ENCODE measurements around the gene PLCG2.

The PLCG2 gene

DNA sequence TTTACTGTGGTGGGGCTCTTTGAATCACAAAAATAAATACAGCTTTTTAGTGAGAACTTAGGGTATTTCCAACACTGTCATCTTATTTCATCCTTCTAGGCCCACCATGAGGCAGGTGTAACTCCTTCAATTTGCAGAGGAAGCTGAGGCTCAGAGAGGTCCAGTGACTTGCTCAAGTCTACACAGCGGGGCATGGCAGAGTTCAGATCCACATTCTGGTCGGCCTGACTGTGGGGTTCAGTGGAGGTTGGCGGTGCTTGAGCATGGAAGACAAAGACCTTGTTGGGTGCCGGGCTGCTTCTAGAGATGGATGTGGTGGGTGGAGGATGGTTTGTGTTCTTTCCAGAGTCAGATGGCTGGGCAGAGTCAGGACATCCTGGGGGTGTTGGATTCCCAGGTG lies 39.8 kb downstream of the PLCG2 start:
- Histone ChIP-seq H3K9ac (ENCODE audit: low read length) (no peak overlapping the region), H3K36me3 (ENCODE audit: insufficient read depth, low read length) (no peaks in the 10 kb centered on the region), H3K9me3 (ENCODE audit: low read length) (no peaks in the 10 kb centered on the region), H3K4me1 (ENCODE audit: insufficient read depth, low read length) (no peaks in the 10 kb centered on the region), H3K27me3 (ENCODE audit: control insufficient read depth in 1 of 2, insufficient read depth in 2 of 2, low read length in 2 of 2) (no peaks in the 10 kb centered on the region), H3K4me3 (ENCODE audit: low read depth in 1 of 2, low read length in 2 of 2) (no peak overlapping the region), H3K27ac (ENCODE audit: low read depth, low read length) (no peak overlapping the region)

DNA sequence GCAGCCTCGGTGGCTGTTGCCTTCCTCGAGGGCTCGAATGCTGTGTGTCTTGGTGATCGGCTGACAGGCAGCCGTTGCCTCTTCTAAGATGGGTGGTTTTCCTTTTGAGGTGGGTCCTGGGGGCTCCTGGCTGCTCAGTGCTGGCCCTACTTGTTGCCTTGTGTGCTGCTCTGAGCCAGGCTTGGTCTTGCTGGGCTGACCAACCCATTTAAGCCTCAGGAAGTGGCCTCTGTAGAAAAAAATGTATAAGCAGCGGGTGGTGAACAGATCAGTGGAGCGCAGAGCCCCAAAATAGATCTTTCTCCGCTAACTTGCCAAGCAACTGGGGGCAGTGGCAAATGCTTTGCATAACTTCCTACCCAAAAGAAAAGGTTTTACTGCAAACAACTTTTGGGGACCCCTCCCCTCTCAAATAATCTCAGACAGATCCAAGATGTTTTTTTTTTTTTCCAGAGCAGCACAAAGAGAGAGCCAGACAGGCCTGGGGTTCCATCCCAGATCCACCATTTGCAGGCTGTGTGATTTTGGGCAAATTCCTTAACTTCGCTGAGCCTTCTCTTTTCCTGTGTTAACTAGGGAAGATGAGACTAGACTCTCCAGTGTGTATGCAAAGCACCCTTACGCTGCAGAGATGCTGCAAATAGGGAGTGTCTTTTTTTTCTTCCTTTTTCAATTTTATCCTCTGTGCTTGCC lies 42.5 kb downstream of the PLCG2 start:
- no peaks in the 10 kb centered on the region for H3K36me3 ChIP-seq (ENCODE audit: insufficient read depth, low read length)
- H3K4me3 ChIP-seq (ENCODE audit: low read depth in 1 of 2, low read length in 2 of 2), result no peak overlapping the region
- no peak overlapping the region for H3K9ac ChIP-seq (ENCODE audit: low read length)
- H3K27me3 ChIP-seq (ENCODE audit: control insufficient read depth in 1 of 2, insufficient read depth in 2 of 2, low read length in 2 of 2), result no peaks in the 10 kb centered on the region
- H3K9me3 ChIP-seq (ENCODE audit: low read length), result no peaks in the 10 kb centered on the region
- H3K4me1 ChIP-seq (ENCODE audit: insufficient read depth, low read length), result no peaks in the 10 kb centered on the region
- H3K27ac ChIP-seq (ENCODE audit: low read depth, low read length), result no peak overlapping the region

DNA sequence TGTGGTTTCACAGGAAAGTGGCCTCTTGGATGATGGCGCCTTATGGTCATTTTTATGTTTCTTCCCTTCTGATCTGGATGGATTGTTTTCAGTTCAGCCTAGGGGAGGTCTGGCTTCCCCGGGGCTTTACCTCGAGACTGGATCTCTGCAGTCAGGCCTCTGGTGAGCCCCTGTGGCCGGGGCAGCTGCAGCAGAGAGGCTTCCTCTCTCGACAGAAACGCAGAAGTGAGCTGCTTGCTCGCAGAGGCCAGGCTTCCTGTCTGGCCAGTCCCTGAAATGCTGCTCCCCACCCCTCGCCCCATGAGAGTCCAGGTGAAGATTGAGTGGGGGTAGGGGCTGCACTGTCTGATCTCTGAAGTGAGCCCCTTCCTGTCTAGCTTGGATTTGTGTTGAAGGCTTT lies 44.0 kb downstream of the PLCG2 start:
- no peaks in the 10 kb centered on the region for H3K9me3 ChIP-seq (ENCODE audit: low read length)
- H3K27ac ChIP-seq (ENCODE audit: low read depth, low read length), result no peak overlapping the region
- no peak overlapping the region for H3K9ac ChIP-seq (ENCODE audit: low read length)
- H3K4me3 ChIP-seq (ENCODE audit: low read depth in 1 of 2, low read length in 2 of 2), result no peak overlapping the region
- no peaks in the 10 kb centered on the region for H3K27me3 ChIP-seq (ENCODE audit: control insufficient read depth in 1 of 2, insufficient read depth in 2 of 2, low read length in 2 of 2)
- no peaks in the 10 kb centered on the region for H3K4me1 ChIP-seq (ENCODE audit: insufficient read depth, low read length)
- no peaks in the 10 kb centered on the region for H3K36me3 ChIP-seq (ENCODE audit: insufficient read depth, low read length)

DNA sequence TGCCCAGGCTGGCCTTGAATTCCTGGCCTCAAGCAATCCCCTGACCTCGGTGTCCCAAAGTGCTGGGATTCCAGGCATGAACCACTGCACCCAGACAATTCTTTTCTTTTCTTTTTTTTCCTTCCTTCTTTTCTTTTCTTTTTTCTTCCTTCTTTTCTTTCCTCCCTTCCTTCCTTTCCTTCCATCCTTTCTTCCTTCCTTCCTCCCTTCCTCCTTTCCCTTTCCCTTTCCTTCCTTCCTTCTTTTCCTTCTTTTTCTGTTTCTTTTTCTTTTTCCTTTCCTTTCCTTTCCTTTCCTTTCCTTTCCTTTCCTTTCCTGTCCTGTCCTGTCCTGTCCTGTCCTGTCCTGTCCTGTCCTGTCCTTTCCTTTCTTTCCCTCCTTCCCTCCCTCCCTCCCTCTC lies 44.6 kb downstream of the PLCG2 start:
- no peak overlapping the region for H3K4me3 ChIP-seq (ENCODE audit: low read depth in 1 of 2, low read length in 2 of 2)
- H3K9me3 ChIP-seq (ENCODE audit: low read length), result no peaks in the 10 kb centered on the region
- no peaks in the 10 kb centered on the region for H3K36me3 ChIP-seq (ENCODE audit: insufficient read depth, low read length)
- H3K27ac ChIP-seq (ENCODE audit: low read depth, low read length), result no peak overlapping the region
- H3K9ac ChIP-seq (ENCODE audit: low read length), result no peak overlapping the region
- H3K4me1 ChIP-seq (ENCODE audit: insufficient read depth, low read length), result no peaks in the 10 kb centered on the region
- H3K27me3 ChIP-seq (ENCODE audit: control insufficient read depth in 1 of 2, insufficient read depth in 2 of 2, low read length in 2 of 2), result no peaks in the 10 kb centered on the region

DNA sequence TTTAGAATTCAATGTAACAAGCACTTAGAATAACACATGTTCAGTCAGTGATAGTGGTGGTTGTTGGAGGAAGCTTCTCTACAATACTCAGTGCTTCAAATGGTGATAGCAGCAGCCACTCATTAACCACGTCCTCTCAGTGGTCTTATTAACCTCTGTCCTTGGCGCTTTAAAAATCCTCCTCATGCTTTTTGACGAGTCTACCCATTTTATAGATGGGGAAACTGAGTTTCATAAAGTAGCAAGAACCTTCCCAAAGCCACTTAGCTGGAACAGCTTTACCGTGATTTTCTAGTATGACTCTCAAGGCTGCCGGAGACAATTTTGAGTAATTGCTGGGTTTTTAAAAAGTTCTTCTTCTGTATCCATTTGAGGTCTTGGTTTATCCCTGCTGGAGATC lies 47.4 kb downstream of the PLCG2 start:
- no peak overlapping the region for H3K4me3 ChIP-seq (ENCODE audit: low read depth in 1 of 2, low read length in 2 of 2)
- H3K27ac ChIP-seq (ENCODE audit: low read depth, low read length), result no peak overlapping the region
- no peak overlapping the region for H3K9ac ChIP-seq (ENCODE audit: low read length)

DNA sequence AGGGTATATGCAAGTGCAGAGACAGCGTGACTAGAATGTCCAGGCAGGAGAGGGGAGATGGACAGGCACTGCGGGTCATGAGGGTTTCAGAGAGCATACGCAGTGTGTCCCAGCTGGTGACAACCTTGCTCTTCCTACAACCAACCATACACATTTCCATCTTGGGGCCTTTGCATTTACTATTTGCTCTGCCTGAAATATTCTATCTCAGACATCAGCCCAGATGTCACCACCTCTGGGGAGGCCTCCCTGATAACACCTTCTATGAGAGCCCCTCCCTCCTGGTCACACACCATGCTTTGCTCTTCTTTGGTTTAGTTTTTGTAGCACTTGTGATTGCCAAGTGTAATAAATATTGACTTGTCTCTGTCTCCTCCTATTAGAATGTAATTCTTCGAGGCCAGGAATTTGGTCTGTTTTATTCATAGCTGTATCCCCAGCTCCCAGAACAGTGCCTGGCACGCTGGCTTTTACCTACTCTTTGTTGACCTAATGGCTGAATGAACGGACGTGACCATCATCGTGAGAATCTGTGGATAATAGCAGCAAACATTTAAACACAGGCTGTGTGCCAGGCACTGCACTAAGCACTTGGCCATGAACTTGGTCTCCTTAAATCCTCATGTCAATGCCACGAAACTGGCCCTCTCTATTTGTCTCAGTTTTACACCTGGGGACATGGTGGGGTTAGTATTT lies 51.9 kb downstream of the PLCG2 start:
- Histone ChIP-seq H3K27me3 (ENCODE audit: control insufficient read depth in 1 of 2, insufficient read depth in 2 of 2, low read length in 2 of 2) (no peaks in the 10 kb centered on the region), H3K4me1 (ENCODE audit: insufficient read depth, low read length) (no peaks in the 10 kb centered on the region), H3K9me3 (ENCODE audit: low read length) (no peaks in the 10 kb centered on the region), H3K4me3 (ENCODE audit: low read depth in 1 of 2, low read length in 2 of 2) (no peak overlapping the region), H3K27ac (ENCODE audit: low read depth, low read length) (no peak overlapping the region), H3K36me3 (ENCODE audit: insufficient read depth, low read length) (no peaks in the 10 kb centered on the region), H3K9ac (ENCODE audit: low read length) (no peak overlapping the region)

More for the DNA sequence above, 47.4 kb downstream of the PLCG2 start:
- Histone ChIP-seq H3K36me3 (ENCODE audit: insufficient read depth, low read length) (no peaks in the 10 kb centered on the region), H3K9me3 (ENCODE audit: low read length) (no peaks in the 10 kb centered on the region), H3K4me1 (ENCODE audit: insufficient read depth, low read length) (no peaks in the 10 kb centered on the region), H3K27me3 (ENCODE audit: control insufficient read depth in 1 of 2, insufficient read depth in 2 of 2, low read length in 2 of 2) (no peaks in the 10 kb centered on the region)

DNA sequence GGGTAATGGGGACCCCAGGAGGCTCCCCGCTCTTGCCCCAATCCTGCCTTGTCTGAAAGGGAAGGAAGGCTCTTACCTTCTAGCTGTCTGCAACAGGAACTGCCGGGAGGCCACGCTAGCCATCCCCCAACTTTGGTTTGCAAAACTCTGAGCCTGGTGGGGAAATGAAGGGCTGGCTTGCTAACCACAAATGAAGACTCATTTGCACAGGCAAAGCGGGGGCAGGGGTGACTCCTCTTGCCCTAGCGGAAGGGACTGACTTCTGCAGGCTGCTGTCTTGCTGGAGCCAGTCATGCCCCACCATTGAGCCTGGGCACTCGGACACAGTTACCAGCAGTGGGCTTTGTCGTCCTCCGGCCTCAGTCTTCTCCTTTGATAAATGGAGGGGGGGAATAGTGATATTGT lies 52.6 kb downstream of the PLCG2 start:
- no peaks in the 10 kb centered on the region for H3K9me3 ChIP-seq (ENCODE audit: low read length)
- no peaks in the 10 kb centered on the region for H3K27me3 ChIP-seq (ENCODE audit: control insufficient read depth in 1 of 2, insufficient read depth in 2 of 2, low read length in 2 of 2)
- H3K36me3 ChIP-seq (ENCODE audit: insufficient read depth, low read length), result no peaks in the 10 kb centered on the region
- H3K4me3 ChIP-seq (ENCODE audit: low read depth in 1 of 2, low read length in 2 of 2), result no peak overlapping the region
- no peaks in the 10 kb centered on the region for H3K4me1 ChIP-seq (ENCODE audit: insufficient read depth, low read length)
- H3K9ac ChIP-seq (ENCODE audit: low read length), result no peak overlapping the region
- H3K27ac ChIP-seq (ENCODE audit: low read depth, low read length), result no peak overlapping the region

DNA sequence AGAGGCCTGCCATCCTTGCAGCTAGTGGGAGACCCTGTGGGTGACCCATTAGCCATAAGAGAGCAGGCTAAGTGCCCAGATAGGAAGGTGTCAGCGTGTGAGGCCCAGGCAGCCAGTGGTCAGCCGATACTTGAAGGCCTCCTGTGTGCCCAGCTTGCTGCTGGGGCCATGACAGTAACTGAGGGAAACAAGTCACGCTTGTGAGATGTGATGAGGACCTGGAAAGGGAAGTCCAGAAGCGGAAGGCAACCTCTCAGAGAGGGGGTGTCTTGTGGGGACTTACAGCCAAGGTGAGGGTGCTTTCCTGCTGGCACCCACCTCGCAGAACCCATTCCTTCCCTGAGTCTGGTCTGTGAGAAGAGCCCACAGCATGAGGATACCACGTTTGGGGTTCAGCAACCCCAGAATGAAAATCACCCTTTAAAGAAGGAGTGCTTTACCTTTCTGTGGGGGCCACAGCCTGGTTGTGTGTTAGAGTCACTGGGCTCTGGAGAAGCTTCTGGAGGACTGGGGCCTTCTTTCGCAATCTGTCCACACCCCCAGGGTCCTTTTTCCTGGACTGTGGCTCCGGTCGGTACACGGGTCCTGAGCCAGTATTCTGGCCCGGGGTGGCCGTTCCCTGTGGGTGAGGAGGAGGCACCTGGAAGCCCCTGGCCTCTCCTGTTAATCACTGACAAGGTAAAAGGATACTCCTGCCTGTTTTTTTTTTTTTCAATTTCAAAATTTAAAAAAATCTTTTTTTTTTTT lies 53.9 kb downstream of the PLCG2 start:
- no peak overlapping the region for H3K27ac ChIP-seq (ENCODE audit: low read depth, low read length)
- H3K9ac ChIP-seq (ENCODE audit: low read length), result no peak overlapping the region
- H3K4me3 ChIP-seq (ENCODE audit: low read depth in 1 of 2, low read length in 2 of 2), result no peak overlapping the region

DNA sequence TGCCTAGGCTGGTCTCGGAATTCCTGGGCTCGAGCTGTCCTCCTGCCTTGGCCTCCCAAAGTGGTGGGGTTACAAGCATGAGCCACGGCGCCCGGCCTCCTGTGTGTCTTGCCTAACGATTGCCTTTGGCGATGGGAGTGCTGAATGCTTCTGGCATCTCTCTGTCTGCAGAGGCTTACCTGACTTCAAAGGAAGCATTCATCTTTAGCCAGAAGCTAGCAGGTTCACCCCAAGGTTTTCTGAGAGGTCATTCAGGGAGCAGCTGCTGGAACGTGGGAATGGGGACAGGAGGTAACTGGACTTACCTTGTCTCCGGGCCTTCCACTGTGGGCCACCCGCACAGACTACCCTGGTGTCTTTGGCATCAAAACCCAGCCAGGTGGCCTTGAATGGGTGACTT lies 54.7 kb downstream of the PLCG2 start:
- no peaks in the 10 kb centered on the region for H3K27me3 ChIP-seq (ENCODE audit: control insufficient read depth in 1 of 2, insufficient read depth in 2 of 2, low read length in 2 of 2)
- no peak overlapping the region for H3K4me3 ChIP-seq (ENCODE audit: low read depth in 1 of 2, low read length in 2 of 2)
- H3K9ac ChIP-seq (ENCODE audit: low read length), result no peak overlapping the region
- no peak overlapping the region for H3K27ac ChIP-seq (ENCODE audit: low read depth, low read length)
- no peaks in the 10 kb centered on the region for H3K36me3 ChIP-seq (ENCODE audit: insufficient read depth, low read length)
- H3K4me1 ChIP-seq (ENCODE audit: insufficient read depth, low read length), result no peaks in the 10 kb centered on the region
- no peaks in the 10 kb centered on the region for H3K9me3 ChIP-seq (ENCODE audit: low read length)

More for the DNA sequence above, 53.9 kb downstream of the PLCG2 start:
- Histone ChIP-seq H3K9me3 (ENCODE audit: low read length) (no peaks in the 10 kb centered on the region), H3K27me3 (ENCODE audit: control insufficient read depth in 1 of 2, insufficient read depth in 2 of 2, low read length in 2 of 2) (no peaks in the 10 kb centered on the region), H3K4me1 (ENCODE audit: insufficient read depth, low read length) (no peaks in the 10 kb centered on the region), H3K36me3 (ENCODE audit: insufficient read depth, low read length) (no peaks in the 10 kb centered on the region)

DNA sequence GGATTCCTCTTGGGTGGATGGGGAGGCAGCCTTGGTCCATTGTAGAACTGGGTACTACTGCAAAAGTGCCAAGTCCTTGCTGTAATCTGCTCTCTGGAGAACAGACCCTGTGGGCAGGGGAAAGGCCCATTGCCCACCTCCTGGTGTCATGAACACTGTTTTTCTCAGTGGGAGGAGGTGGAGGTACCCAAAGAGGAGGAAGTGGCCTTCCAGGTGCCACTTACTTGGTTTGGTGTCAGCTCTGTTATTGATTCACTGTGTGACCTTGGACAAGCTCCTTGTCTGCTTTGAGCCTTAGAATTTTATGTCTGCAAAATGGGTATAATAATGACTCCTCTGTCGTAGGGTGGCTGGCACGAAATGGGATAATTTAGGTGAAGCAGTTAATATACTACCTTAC lies 55.8 kb downstream of the PLCG2 start:
- Histone ChIP-seq H3K9ac (ENCODE audit: low read length) (no peak overlapping the region), H3K36me3 (ENCODE audit: insufficient read depth, low read length) (no peaks in the 10 kb centered on the region), H3K27me3 (ENCODE audit: control insufficient read depth in 1 of 2, insufficient read depth in 2 of 2, low read length in 2 of 2) (no peaks in the 10 kb centered on the region), H3K4me1 (ENCODE audit: insufficient read depth, low read length) (no peaks in the 10 kb centered on the region), H3K4me3 (ENCODE audit: low read depth in 1 of 2, low read length in 2 of 2) (no peak overlapping the region), H3K9me3 (ENCODE audit: low read length) (no peaks in the 10 kb centered on the region), H3K27ac (ENCODE audit: low read depth, low read length) (no peak overlapping the region)

DNA sequence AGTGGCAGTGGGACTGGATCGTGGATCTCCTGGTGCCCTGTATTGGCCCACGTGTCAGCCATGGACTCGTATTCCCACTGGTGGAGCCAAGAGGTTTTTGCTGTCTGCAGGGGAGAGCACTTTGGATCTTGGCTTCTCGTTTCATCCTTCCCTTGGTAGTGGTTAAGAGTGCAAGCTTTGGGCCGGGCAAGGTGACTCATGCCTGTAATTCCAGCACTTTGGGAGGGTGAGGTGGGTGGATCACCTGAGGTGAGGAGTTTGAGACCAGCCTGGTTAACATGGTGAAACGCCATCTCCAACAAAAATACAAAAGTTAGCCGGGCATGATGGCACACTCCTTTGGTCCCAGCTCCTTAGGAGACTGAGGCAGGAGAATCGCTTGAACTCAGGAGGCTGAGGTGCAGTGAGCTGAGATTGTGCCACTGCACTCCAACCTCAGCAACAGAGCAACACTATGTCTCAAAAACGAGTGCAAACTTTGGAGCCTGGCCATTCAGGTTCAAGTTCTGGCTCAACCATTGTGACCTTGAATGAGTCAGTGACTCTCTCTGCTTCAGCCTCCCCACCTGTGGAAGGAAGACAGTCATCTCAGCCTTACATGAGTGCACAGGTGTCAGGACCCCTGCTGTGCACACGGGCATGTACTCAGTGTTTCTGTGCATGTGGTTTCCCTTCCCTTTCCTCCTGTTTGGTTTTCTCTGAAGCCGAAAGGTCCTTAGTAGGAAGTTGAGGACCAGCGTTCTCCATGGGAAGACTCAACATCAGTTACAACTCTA lies 57.4 kb downstream of the PLCG2 start:
- H3K9me3 ChIP-seq (ENCODE audit: low read length), result no peaks in the 10 kb centered on the region
- H3K4me3 ChIP-seq (ENCODE audit: low read depth in 1 of 2, low read length in 2 of 2), result no peak overlapping the region
- no peak overlapping the region for H3K27ac ChIP-seq (ENCODE audit: low read depth, low read length)
- no peaks in the 10 kb centered on the region for H3K27me3 ChIP-seq (ENCODE audit: control insufficient read depth in 1 of 2, insufficient read depth in 2 of 2, low read length in 2 of 2)
- H3K4me1 ChIP-seq (ENCODE audit: insufficient read depth, low read length), result no peaks in the 10 kb centered on the region
- no peaks in the 10 kb centered on the region for H3K36me3 ChIP-seq (ENCODE audit: insufficient read depth, low read length)
- H3K9ac ChIP-seq (ENCODE audit: low read length), result no peak overlapping the region

All from muscle layer of colon (tissue), 2 donors.